H9 (cell line): Measurements from ENCODE around the gene SDK2. TPM values are rescaled to one million over a fixed set of nuclear protein-coding genes. Genes with fewer than 3 reads are reported as not detected.

ENCODE experiments used
- DNase-seq: peaks from one replicate; pipeline ENCODE4 v3.0.0-alpha.2; 2017
- H2AFZ ChIP-seq: one replicate; pipeline ENCODE4 v1.6.1; 2013; ENCODE audit warnings: mild to moderate bottlenecking, low read length, control low read depth, moderate library complexity
- H2AK5ac ChIP-seq: 2 replicates; pipeline ENCODE4 v1.6.1; 2013; ENCODE audit warnings: low read length, control low read depth, mixed read lengths; ENCODE audit not compliant: insufficient read length
- H2BK120ac ChIP-seq: one replicate; pipeline ENCODE4 v1.6.1; 2013; ENCODE audit warnings: low read depth, mild to moderate bottlenecking, low read length, control low read depth, inconsistent platforms; ENCODE audit not compliant: poor library complexity, severe bottlenecking
- H2BK12ac ChIP-seq: 2 replicates; pipeline ENCODE4 v1.6.1; 2013; ENCODE audit warnings: low read length, control low read depth, mixed read lengths, low read depth; ENCODE audit not compliant: insufficient read length
- H2BK15ac ChIP-seq: 2 replicates; pipeline ENCODE4 v1.6.1; 2013; ENCODE audit warnings: low read depth, low read length, control low read depth
- H2BK20ac ChIP-seq: one replicate; pipeline ENCODE4 v1.6.1; 2013; ENCODE audit warnings: low read depth, mild to moderate bottlenecking, low read length, control low read depth, inconsistent platforms; ENCODE audit not compliant: poor library complexity, severe bottlenecking
- H2BK5ac ChIP-seq: 2 replicates; pipeline ENCODE4 v1.6.1; 2013; ENCODE audit warnings: low read length, control low read depth, mixed read lengths; ENCODE audit not compliant: insufficient read length
- H3K14ac ChIP-seq: 2 replicates; pipeline ENCODE4 v1.6.1; 2013; ENCODE audit warnings: low read length, control low read depth; ENCODE audit not compliant: insufficient read depth
- H3K18ac ChIP-seq: 2 replicates; pipeline ENCODE4 v1.6.1; 2013; ENCODE audit warnings: low read depth, mild to moderate bottlenecking, mixed read lengths, low read length, control low read depth; ENCODE audit not compliant: insufficient read length
- H3K23ac ChIP-seq: 2 replicates; pipeline ENCODE4 v1.6.1; 2013; ENCODE audit warnings: low read length, control low read depth, mixed read lengths, low read depth; ENCODE audit not compliant: insufficient read length
- H3K23me2 ChIP-seq: 2 replicates; pipeline ENCODE4 v1.6.1; 2013; ENCODE audit warnings: low read depth, mild to moderate bottlenecking, mixed read lengths, low read length, control low read depth; ENCODE audit not compliant: insufficient read length, poor library complexity, severe bottlenecking
- H3K27ac ChIP-seq: 2 replicates; pipeline ENCODE4 v1.5.1; 2013; ENCODE audit warnings: low read length, control low read depth, mixed read lengths, low read depth; ENCODE audit not compliant: insufficient read length
- H3K27me3 ChIP-seq: 2 replicates; pipeline ENCODE4 v1.6.1; 2013; ENCODE audit warnings: low read length, control low read depth, inconsistent platforms; ENCODE audit not compliant: insufficient read depth
- H3K4ac ChIP-seq: 2 replicates; pipeline ENCODE4 v1.6.1; 2013; ENCODE audit warnings: low read depth, mild to moderate bottlenecking, control low read depth, inconsistent platforms, low read length, moderate library complexity
- H3K4me1 ChIP-seq: 2 replicates; pipeline ENCODE4 v1.6.1; 2013; ENCODE audit warnings: low read length, control low read depth, inconsistent platforms; ENCODE audit not compliant: insufficient read depth
- H3K4me2 ChIP-seq: 2 replicates; pipeline ENCODE4 v1.6.1; 2013; ENCODE audit warnings: low read length, control low read depth, mixed read lengths; ENCODE audit not compliant: insufficient read length, insufficient read depth
- H3K56ac ChIP-seq: 2 replicates; pipeline ENCODE4 v1.6.1; 2013; ENCODE audit warnings: low read depth, mild to moderate bottlenecking, mixed read lengths, low read length, control low read depth; ENCODE audit not compliant: insufficient read length
- H3K79me1 ChIP-seq: 2 replicates; pipeline ENCODE4 v1.6.1; 2013; ENCODE audit warnings: low read depth, mild to moderate bottlenecking, moderate library complexity, low read length, control low read depth, inconsistent platforms; ENCODE audit not compliant: insufficient read depth, poor library complexity, severe bottlenecking
- H3K79me2 ChIP-seq: 2 replicates; pipeline ENCODE4 v1.6.1; 2013; ENCODE audit warnings: low read length, control low read depth, inconsistent platforms; ENCODE audit not compliant: insufficient read depth
- H3K9ac ChIP-seq: 2 replicates; pipeline ENCODE4 v1.6.1; 2013; ENCODE audit warnings: low read length, control low read depth, mixed read lengths; ENCODE audit not compliant: insufficient read length; ENCODE audit errors: extremely low read depth
- H3K9me3 ChIP-seq: one replicate; pipeline ENCODE4 v1.6.1; 2013; ENCODE audit warnings: low read depth, low read length, inconsistent platforms; ENCODE audit not compliant: control insufficient read depth
- H3T11ph ChIP-seq: one replicate; pipeline ENCODE4 v1.6.1; 2013; ENCODE audit warnings: mild to moderate bottlenecking, low read length, control low read depth, inconsistent platforms
- H4K20me1 ChIP-seq: one replicate; pipeline ENCODE4 v1.6.1; 2013; ENCODE audit not compliant: control insufficient read depth, insufficient read length, insufficient read depth
- H4K5ac ChIP-seq: 2 replicates; pipeline ENCODE4 v1.6.1; 2013; ENCODE audit warnings: low read depth, mild to moderate bottlenecking, mixed read lengths, low read length, control low read depth; ENCODE audit not compliant: insufficient read length
- H4K8ac ChIP-seq: replicated peaks from 2 replicates; pipeline ENCODE4 v1.6.1; 2013; ENCODE audit warnings: low read length, control low read depth, mixed read lengths, low read depth; ENCODE audit not compliant: insufficient read length
- H4K91ac ChIP-seq: 2 replicates; pipeline ENCODE4 v1.6.1; 2013; ENCODE audit warnings: low read depth, mild to moderate bottlenecking, moderate library complexity, mixed read lengths, low read length, control low read depth; ENCODE audit not compliant: insufficient read length
- H3K27ac Mint-ChIP-seq, 3 experiments: 2 replicates in 2 of 3; 3 replicates in 1 of 3; pipeline ENCODE4 v1.8.0; 2020 to 2021; ENCODE audit warnings: mixed read lengths in 3 of 3, mild to moderate bottlenecking in 1 of 3, moderate library complexity in 1 of 3
- H3K27me3 Mint-ChIP-seq: 2 replicates; pipeline ENCODE4 v1.8.0; 2021; ENCODE audit warnings: low read depth, mild to moderate bottlenecking, moderate library complexity, mixed read lengths
- H3K36me3 Mint-ChIP-seq, 3 experiments: 2 replicates in 2 of 3; 3 replicates in 1 of 3; pipeline ENCODE4 v1.8.0; 2020 to 2021; ENCODE audit warnings: low read depth in 3 of 3, mixed read lengths in 3 of 3; ENCODE audit not compliant: insufficient read depth in 1 of 3
- H3K4me1 Mint-ChIP-seq, 2 experiments: 2 replicates each; pipeline ENCODE4 v1.8.0; 2020; ENCODE audit warnings: mixed read lengths in 2 of 2
- H3K4me3 Mint-ChIP-seq, 2 experiments: 2 replicates in 1 of 2; 3 replicates in 1 of 2; pipeline ENCODE4 v1.8.0; 2020 to 2021; ENCODE audit warnings: mild to moderate bottlenecking in 2 of 2, mixed read lengths in 2 of 2, moderate library complexity in 1 of 2
- H3K9me3 Mint-ChIP-seq, 2 experiments: 2 replicates in 1 of 2; 3 replicates in 1 of 2; pipeline ENCODE4 v1.8.0; 2020; ENCODE audit warnings: mild to moderate bottlenecking in 2 of 2, mixed read lengths in 2 of 2, moderate library complexity in 1 of 2
- WGBS: extraction: QIAGEN DNeasy Blood & Tissue Kit; methylation state at CpG from one replicate; pipeline ENCODE4 v1.1.7; 2013; ENCODE audit warnings: missing lambda C conversion rate, low lambda C conversion rate, mixed read lengths; ENCODE audit not compliant: insufficient read length; ENCODE audit errors: extremely low coverage; 5-methylcytosine and 5-hydroxymethylcytosine counted together
- total RNA-seq: library from RNA; stranded (reverse); gene quantifications from 2 replicates; pipeline ENCODE4 v1.2.1, GENCODE V29; 2021
- TF ChIP-seq, protein P1 (sequence below): fragments of 200-600 bp; sonication (generic); conservative IDR thresholded peaks from 3 replicates; pipeline ENCODE4 v1.8.0; 2021; ENCODE audit warnings: antibody characterized with exemption, mild to moderate bottlenecking

SDK2 gene
- total RNA-seq, 1 experiment from 2014 or later: 9.1 TPM

DNA sequence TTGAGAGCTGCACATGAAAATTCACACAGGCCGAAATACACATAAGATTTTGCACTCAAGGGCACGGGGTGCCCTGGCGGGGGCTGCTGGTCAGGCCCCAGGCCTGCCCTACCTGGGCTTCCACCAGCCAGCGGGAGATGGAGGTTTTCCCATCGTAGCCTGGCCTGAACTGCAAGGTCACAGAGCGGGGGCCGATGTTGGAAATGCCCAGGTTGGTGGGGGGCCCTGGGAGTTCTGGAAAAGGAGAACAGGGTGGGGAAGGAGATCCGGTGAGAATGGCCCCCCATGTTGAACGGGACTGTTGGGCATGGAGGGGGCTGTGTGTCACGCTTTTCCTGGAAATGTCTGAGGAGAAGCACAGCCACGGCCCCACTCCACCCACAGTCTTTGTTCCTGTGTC lies 245.2 kb downstream of the SDK2 start:
- H2BK5ac ChIP-seq: no peak overlapping the region
- WGBS: no CpG with 5 or more reads among the region's 11 CpGs
- H4K5ac ChIP-seq: no peak overlapping the region
- H2AFZ ChIP-seq: no peak overlapping the region
- no peak overlapping the region for H3T11ph ChIP-seq
- no peak overlapping the region for H3K56ac ChIP-seq
- H3K4me1 Mint-ChIP-seq: peaks cover 0 to 3% of the 10 kb centered on the region in 2 experiments; a peak in 1 of 4 replicates
- no peaks in the 10 kb centered on the region for H3K79me2 ChIP-seq
- no peaks in the 10 kb centered on the region for H3K23me2 ChIP-seq
- no peak overlapping the region for H3K4me2 ChIP-seq
- no peak overlapping the region for H3K4ac ChIP-seq
- TF ChIP-seq, protein P1, sequence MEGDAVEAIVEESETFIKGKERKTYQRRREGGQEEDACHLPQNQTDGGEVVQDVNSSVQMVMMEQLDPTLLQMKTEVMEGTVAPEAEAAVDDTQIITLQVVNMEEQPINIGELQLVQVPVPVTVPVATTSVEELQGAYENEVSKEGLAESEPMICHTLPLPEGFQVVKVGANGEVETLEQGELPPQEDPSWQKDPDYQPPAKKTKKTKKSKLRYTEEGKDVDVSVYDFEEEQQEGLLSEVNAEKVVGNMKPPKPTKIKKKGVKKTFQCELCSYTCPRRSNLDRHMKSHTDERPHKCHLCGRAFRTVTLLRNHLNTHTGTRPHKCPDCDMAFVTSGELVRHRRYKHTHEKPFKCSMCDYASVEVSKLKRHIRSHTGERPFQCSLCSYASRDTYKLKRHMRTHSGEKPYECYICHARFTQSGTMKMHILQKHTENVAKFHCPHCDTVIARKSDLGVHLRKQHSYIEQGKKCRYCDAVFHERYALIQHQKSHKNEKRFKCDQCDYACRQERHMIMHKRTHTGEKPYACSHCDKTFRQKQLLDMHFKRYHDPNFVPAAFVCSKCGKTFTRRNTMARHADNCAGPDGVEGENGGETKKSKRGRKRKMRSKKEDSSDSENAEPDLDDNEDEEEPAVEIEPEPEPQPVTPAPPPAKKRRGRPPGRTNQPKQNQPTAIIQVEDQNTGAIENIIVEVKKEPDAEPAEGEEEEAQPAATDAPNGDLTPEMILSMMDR: no peak
- H3K9ac ChIP-seq: no peak overlapping the region
- peak; percentile 18 for DNase-seq
- H3K9me3 ChIP-seq: no peaks in the 10 kb centered on the region
- H2BK12ac ChIP-seq: no peak overlapping the region
- no peaks in the 10 kb centered on the region for H3K9me3 Mint-ChIP-seq
- no peak overlapping the region for H2BK20ac ChIP-seq
- H3K27ac ChIP-seq: no peak overlapping the region
- H3K27me3 ChIP-seq: no peaks in the 10 kb centered on the region
- no peak overlapping the region for H3K23ac ChIP-seq
- H3K4me1 ChIP-seq: no peaks in the 10 kb centered on the region
- H3K27ac Mint-ChIP-seq: no peak overlapping the region
- H3K14ac ChIP-seq: no peak overlapping the region
- H3K18ac ChIP-seq: no peak overlapping the region
- H4K8ac ChIP-seq: no peak overlapping the region
- no peak overlapping the region for H2AK5ac ChIP-seq
- H2BK120ac ChIP-seq: no peak overlapping the region
- H3K4me3 Mint-ChIP-seq: no peak overlapping the region
- no peaks in the 10 kb centered on the region; the same call in 1 of the 2 replicates for H3K27me3 Mint-ChIP-seq
- H2BK15ac ChIP-seq: no peak overlapping the region
- H4K20me1 ChIP-seq: no peaks in the 10 kb centered on the region
- H3K79me1 ChIP-seq: no peaks in the 10 kb centered on the region
- H4K91ac ChIP-seq: no peak overlapping the region
- peaks cover 0 to 22% (median 0%) of the 10 kb centered on the region in 3 experiments; a peak in 3 of 7 replicates for H3K36me3 Mint-ChIP-seq
